H1 (cell line): ENCODE measurements around the gene PLK5. TPM values are rescaled to one million over a fixed set of nuclear protein-coding genes. Genes with fewer than 3 reads are reported as not detected.

Experiments
- CTCF ChIA-PET: fragments of 300-600 bp; sonication (Branson Sonifier 250); formaldehyde crosslinking; loops from one replicate; lab custom pipeline; 2021; ENCODE audit not compliant: partially characterized antibody; lab: Charles Lee
- POLR2A ChIA-PET: fragments of 300-600 bp; sonication (Branson Sonifier 250); formaldehyde crosslinking; loops from one replicate; lab custom pipeline; 2021; ENCODE audit warnings: inconsistent platforms; ENCODE audit not compliant: partially characterized antibody; lab: Charles Lee
- DNase-seq, 2 experiments: peaks; one replicate each; pipeline versions ENCODE4 v3.0.0 to v3.0.0-alpha.2; 2010 to 2022; ENCODE audit warnings: low spot score in 2 of 2, low read depth in 1 of 2, mixed read lengths in 1 of 2
- FAIRE-seq: peaks from 2 replicates; lab custom pipeline; 2011; peaks lifted over from hg19 to GRCh38; lab: Jason Lieb, UNC
- H2AFZ ChIP-seq: 2 replicates; pipeline ENCODE4 v1.8.1; 2012; ENCODE audit warnings: low read length, inconsistent platforms
- H2AK5ac ChIP-seq: 2 replicates; pipeline ENCODE4 v1.6.1; 2013; ENCODE audit warnings: low read depth, low read length
- H2BK120ac ChIP-seq: replicated peaks from 2 replicates; pipeline ENCODE3; 2013; ENCODE audit warnings: low read depth, low read length, inconsistent platforms
- H2BK12ac ChIP-seq: 2 replicates; pipeline ENCODE4 v1.6.1; 2013; ENCODE audit warnings: low read depth, low read length
- H2BK15ac ChIP-seq: 2 replicates; pipeline ENCODE4 v1.6.1; 2013; ENCODE audit warnings: low read length
- H2BK20ac ChIP-seq: 2 replicates; pipeline ENCODE4 v1.6.1; 2013; ENCODE audit warnings: low read length
- H2BK5ac ChIP-seq: 2 replicates; pipeline ENCODE4 v1.6.1; 2013; ENCODE audit warnings: low read depth, low read length
- H3K14ac ChIP-seq: 2 replicates; pipeline ENCODE4 v1.6.1; 2013; ENCODE audit warnings: inconsistent platforms; ENCODE audit not compliant: insufficient read length
- H3K18ac ChIP-seq: 2 replicates; pipeline ENCODE4 v1.6.1; 2013; ENCODE audit warnings: low read length; ENCODE audit errors: extremely low read depth
- H3K23ac ChIP-seq: 2 replicates; pipeline ENCODE4 v1.6.1; 2013; ENCODE audit warnings: inconsistent platforms; ENCODE audit not compliant: insufficient read length
- H3K23me2 ChIP-seq: 2 replicates; pipeline ENCODE4 v1.6.1; 2013; ENCODE audit warnings: low read depth, low read length
- H3K27ac ChIP-seq: 2 replicates; pipeline ENCODE4 v1.6.1; 2011; ENCODE audit warnings: low read depth, low read length, inconsistent platforms
- H3K27me3 ChIP-seq, 4 experiments: replicated peaks in 1 of 4; 1 replicate in 1 of 4; 2 replicates in 3 of 4; pipeline versions ENCODE4 v1.6.1 to v1.8.1; 2011 to 2013; ENCODE audit warnings: low read length in 3 of 4, mild to moderate bottlenecking in 3 of 4, inconsistent platforms in 2 of 4, mixed read lengths in 2 of 4, moderate library complexity in 1 of 4; ENCODE audit not compliant: control insufficient read depth in 3 of 4, insufficient read depth in 3 of 4; ENCODE audit errors: extremely low read depth in 1 of 4
- H3K36me3 ChIP-seq, 4 experiments: 2 replicates each; pipeline versions ENCODE4 v1.6.1 to v1.8.1; 2011 to 2013; ENCODE audit warnings: mild to moderate bottlenecking in 4 of 4, low read length in 3 of 4, moderate library complexity in 2 of 4, control low read depth in 1 of 4, inconsistent platforms in 1 of 4; ENCODE audit not compliant: insufficient read depth in 4 of 4, control insufficient read depth in 2 of 4
- H3K4ac ChIP-seq: replicated peaks from 2 replicates; pipeline ENCODE3; 2013; ENCODE audit warnings: low read length, low read depth, mixed read lengths, inconsistent platforms; ENCODE audit not compliant: insufficient read length
- H3K4me1 ChIP-seq, 4 experiments: replicated peaks in 1 of 4; 1 replicate in 1 of 4; 2 replicates in 3 of 4; pipeline versions ENCODE4 v1.6.1 to v1.8.1; 2011 to 2013; ENCODE audit warnings: low read length in 3 of 4, inconsistent platforms in 2 of 4, mixed read lengths in 1 of 4; ENCODE audit not compliant: insufficient read depth in 4 of 4, control insufficient read depth in 3 of 4
- H3K4me2 ChIP-seq, 2 experiments: 2 replicates each; pipeline versions ENCODE4 v1.6.1 to v1.8.1; 2011 to 2013; ENCODE audit warnings: low read depth in 2 of 2, low read length in 2 of 2, control low read depth in 1 of 2, inconsistent platforms in 1 of 2, mild to moderate bottlenecking in 1 of 2; ENCODE audit not compliant: insufficient read depth in 1 of 2
- H3K4me3 ChIP-seq, 4 experiments: fragments of 200-600, 300-600 bp in 1 of 4; sonication (generic), shearing (Covaris generic), sonication (Bioruptor Twin) in 1 of 4; 2 replicates each; pipeline versions ENCODE4 v1.5.1 to v1.8.1; 2011 to 2016; ENCODE audit warnings: low read length in 4 of 4, low read depth in 3 of 4, control low read depth in 2 of 4, inconsistent platforms in 2 of 4, mild to moderate bottlenecking in 2 of 4, mixed read lengths in 1 of 4, moderate library complexity in 1 of 4; ENCODE audit not compliant: insufficient read depth in 2 of 4; ENCODE audit errors: extremely low read depth in 1 of 4
- H3K56ac ChIP-seq: replicated peaks from 2 replicates; pipeline ENCODE3; 2013; ENCODE audit warnings: low read depth, mild to moderate bottlenecking, mixed read lengths, low read length, inconsistent platforms; ENCODE audit not compliant: insufficient read length
- H3K79me1 ChIP-seq: 2 replicates; pipeline ENCODE4 v1.6.1; 2013; ENCODE audit warnings: low read depth, low read length, control low read depth
- H3K79me2 ChIP-seq, 2 experiments: 2 replicates each; pipeline versions ENCODE4 v1.6.1 to v1.8.1; 2012 to 2013; ENCODE audit warnings: low read length in 2 of 2, mild to moderate bottlenecking in 2 of 2, inconsistent platforms in 1 of 2; ENCODE audit not compliant: insufficient read depth in 2 of 2, control insufficient read depth in 1 of 2
- H3K9ac ChIP-seq, 4 experiments: replicated peaks in 1 of 4; 1 replicate in 1 of 4; 2 replicates in 3 of 4; pipeline versions ENCODE4 v1.6.1 to v1.8.1; 2011 to 2013; ENCODE audit warnings: low read depth in 3 of 4, low read length in 3 of 4, control low read depth in 2 of 4, mild to moderate bottlenecking in 2 of 4, moderate library complexity in 2 of 4, inconsistent platforms in 1 of 4; ENCODE audit errors: extremely low read depth in 1 of 4
- H3K9me3 ChIP-seq, 2 experiments: 2 replicates each; pipeline versions ENCODE4 v1.6.1 to v1.8.1; 2012 to 2013; ENCODE audit warnings: mild to moderate bottlenecking in 2 of 2, moderate library complexity in 2 of 2, control low read depth in 1 of 2, inconsistent platforms in 1 of 2, low read depth in 1 of 2, low read length in 1 of 2, mixed read lengths in 1 of 2; ENCODE audit not compliant: insufficient read depth in 2 of 2
- H4K20me1 ChIP-seq, 2 experiments: replicated peaks in 1 of 2; 2 replicates each; pipeline versions ENCODE3 to v1.8.1; 2011 to 2013; ENCODE audit warnings: inconsistent platforms in 2 of 2, low read length in 2 of 2, mild to moderate bottlenecking in 1 of 2; ENCODE audit not compliant: insufficient read depth in 2 of 2, control insufficient read depth in 1 of 2
- H4K5ac ChIP-seq: 2 replicates; pipeline ENCODE4 v1.6.1; 2013; ENCODE audit warnings: low read length, low read depth, mixed read lengths, inconsistent platforms; ENCODE audit not compliant: insufficient read length
- H4K8ac ChIP-seq: 2 replicates; pipeline ENCODE4 v1.8.0; 2013; ENCODE audit warnings: mild to moderate bottlenecking, moderate library complexity, low read length, inconsistent platforms; ENCODE audit not compliant: insufficient read depth; ENCODE audit errors: extremely low read depth
- H4K91ac ChIP-seq: replicated peaks from 2 replicates; pipeline ENCODE3; 2013; ENCODE audit warnings: low read length, mixed read lengths, inconsistent platforms; ENCODE audit not compliant: insufficient read length
- ATF3 ChIP-seq: IDR thresholded peaks from 2 replicates; pipeline ENCODE4 v1.6.1; 2011; ENCODE audit warnings: low read depth, mild to moderate bottlenecking, low read length; ENCODE audit not compliant: insufficient read depth
- BRCA1 ChIP-seq: IDR thresholded peaks from 2 replicates; pipeline ENCODE4 v1.6.1; 2012; ENCODE audit warnings: low read depth, low read length, improper control_type of control experiment
- CBX8 ChIP-seq: fragments of 300-800, 300-1000 bp; sonication (generic); IDR thresholded peaks from 2 replicates; pipeline ENCODE4 v1.7.1; 2016; ENCODE audit warnings: low read depth, low read length, borderline replicate concordance
- CHD2 ChIP-seq: IDR thresholded peaks from 2 replicates; pipeline ENCODE4 v1.6.1; 2012; ENCODE audit warnings: low read length, improper control_type of control experiment
- GTF2F1 ChIP-seq: IDR thresholded peaks from 2 replicates; pipeline ENCODE4 v1.6.1; 2012; ENCODE audit warnings: low read depth, low read length, improper control_type of control experiment, borderline replicate concordance
- JUN ChIP-seq: IDR thresholded peaks from 2 replicates; pipeline ENCODE4 v1.6.1; 2011; ENCODE audit warnings: low read depth, mild to moderate bottlenecking, improper control_type of control experiment, low read length
- RAD21 ChIP-seq, 2 experiments: IDR thresholded peaks in 1 of 2; conservative IDR thresholded peaks in 1 of 2; 2 replicates each; pipeline ENCODE4 v1.6.1; 2011; ENCODE audit warnings: low read depth in 2 of 2, low read length in 2 of 2, improper control_type of control experiment in 1 of 2, inconsistent platforms in 1 of 2, mild to moderate bottlenecking in 1 of 2, moderate library complexity in 1 of 2
- RFX5 ChIP-seq: IDR thresholded peaks from 2 replicates; pipeline ENCODE4 v1.6.1; 2011; ENCODE audit warnings: low read depth, low read length, improper control_type of control experiment, borderline replicate concordance
- RNF2 ChIP-seq: fragments of 200-900, 300-1000 bp; sonication (generic); IDR thresholded peaks from 2 replicates; pipeline ENCODE4 v1.7.1; 2016; ENCODE audit warnings: borderline replicate concordance, low read depth, mild to moderate bottlenecking, antibody characterized with exemption, low read length; ENCODE audit not compliant: poor library complexity, severe bottlenecking; ENCODE audit errors: missing control alignments
- SIN3A ChIP-seq, 2 experiments: IDR thresholded peaks in 1 of 2; conservative IDR thresholded peaks in 1 of 2; 2 replicates each; pipeline ENCODE4 v1.6.1; 2011 to 2012; ENCODE audit warnings: low read length in 2 of 2, improper control_type of control experiment in 1 of 2, low read depth in 1 of 2, mild to moderate bottlenecking in 1 of 2
- WGBS, 2 experiments: shearing (Covaris generic) in 1 of 2; methylation state at CpG; one replicate each; pipeline versions ENCODE4 v1.1.6 to v1.1.7; 2013 to 2015; ENCODE audit warnings: low lambda C conversion rate in 2 of 2, mixed read lengths in 2 of 2, inconsistent platforms in 1 of 2, low coverage in 1 of 2, missing lambda C conversion rate in 1 of 2; ENCODE audit not compliant: insufficient replicate concordance in 2 of 2, insufficient coverage in 1 of 2, insufficient read length in 1 of 2; ENCODE audit errors: extremely low coverage in 1 of 2, missing lambda C conversion rate in 1 of 2; 5-methylcytosine and 5-hydroxymethylcytosine counted together
- polyA plus RNA-seq, 7 experiments: library from polyadenylated mRNA; depleted of rRNA in 3 of 7; stranded (reverse) in 5 of 7; unstranded in 2 of 7; fragments of >200 nt in 5 of 7; fragments of 200-250 nt in 2 of 7; gene quantifications; 1 replicate in 5 of 7; 2 replicates in 1 of 7; 4 replicates in 1 of 7; pipeline versions ENCODE4 v1.2.1 to v1.2.3, GENCODE V29; 2011 to 2013; ENCODE audit warnings: missing spikeins in 2 of 7, mixed read lengths in 2 of 7
- total RNA-seq: library from RNA; stranded (reverse); fragmentation: NEBNext Ultra II Directional; extraction: Animal tissue kit (Norgen Biotek cat#: 25700); gene quantifications from 2 replicates; pipeline ENCODE4 v1.2.1, GENCODE V29; 2021
- TF ChIP-seq, protein P1 (sequence below): IDR thresholded peaks from 2 replicates; pipeline ENCODE4 v1.6.1; 2012; ENCODE audit warnings: inconsistent platforms

Gene PLK5
- total and polyA plus RNA-seq, 2 of the 8 experiments (the other 6 are each of a cell fraction or from before 2014, with no cell fraction given): 0.43 to 0.45 TPM

DNA sequence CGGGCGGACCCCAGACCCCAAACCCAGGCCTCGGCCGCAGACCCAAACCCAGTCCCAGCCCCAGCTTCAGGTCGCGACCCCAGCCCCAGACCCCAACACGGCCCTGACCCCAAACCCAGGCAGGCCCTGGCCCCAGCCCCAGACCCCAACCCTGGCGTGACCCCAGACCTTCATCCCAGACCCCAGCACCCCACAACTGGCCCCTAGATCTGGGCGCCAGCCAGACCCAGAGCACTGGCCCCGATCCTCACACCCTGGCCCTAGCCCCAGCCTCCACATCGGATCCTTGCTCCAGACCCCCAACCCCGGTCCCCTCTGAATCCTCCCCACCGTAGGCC, 61.3 kb downstream of the PLK5 start:
- no peaks in the 10 kb centered on the region for H3K4me1 ChIP-seq
- no peak overlapping the region for H3K4ac ChIP-seq
- H2BK15ac ChIP-seq: no peak overlapping the region
- H4K91ac ChIP-seq: no peak overlapping the region
- no peak overlapping the region for H3K18ac ChIP-seq
- H3K27ac ChIP-seq: no peak overlapping the region
- no peak overlapping the region for H2BK5ac ChIP-seq
- ChIA-PET POLR2A (interaction anchor here (9.1 kb wide), 1 partner anchor 9 kb away, joined by 148 read pairs; no protein-coding TSS in a partner anchor), CTCF (interaction anchor here (1.5 kb wide), 2 partner anchors 10 to 39 kb away, joined by 3 to 4 read pairs; no protein-coding TSS in a partner anchor)
- no peak overlapping the region for H2BK12ac ChIP-seq
- H4K8ac ChIP-seq: peak overlapping the region; percentile 79; the same call in 1 of the 2 replicates
- DNase-seq (no peak), FAIRE-seq (no peak)
- no peak overlapping the region; a peak in 1 of 7 replicates for H3K9ac ChIP-seq
- peaks cover 0 to 40% of the 10 kb centered on the region in 2 experiments; a peak in 2 of 4 replicates for H3K79me2 ChIP-seq
- H3K36me3 ChIP-seq: peaks cover 5 to 40% (median 24%) of the 10 kb centered on the region in 4 experiments; a peak in 7 of 8 replicates
- H4K5ac ChIP-seq: no peak overlapping the region
- H3K27me3 ChIP-seq: no peaks in the 10 kb centered on the region; a peak in 1 of 7 replicates
- H3K23ac ChIP-seq: no peak overlapping the region
- no peaks in the 10 kb centered on the region for H3K9me3 ChIP-seq
- H3K4me2 ChIP-seq: peak overlapping the region in 1 of 2 experiments; percentile 65; a peak in 1 of 4 replicates
- peaks cover 0 to 16% of the 10 kb centered on the region in 2 experiments for H4K20me1 ChIP-seq
- H2AK5ac ChIP-seq: no peak overlapping the region
- no peak overlapping the region for H2AFZ ChIP-seq
- H2BK120ac ChIP-seq: no peak overlapping the region
- no peak overlapping the region for H2BK20ac ChIP-seq
- no peaks in the 10 kb centered on the region for H3K23me2 ChIP-seq
- peak overlapping the region in 1 of 4 experiments; percentile 68; a peak in 1 of 8 replicates for H3K4me3 ChIP-seq
- no peak overlapping the region for H3K14ac ChIP-seq
- WGBS, 2 experiments: 100% methylated on average over 1 of the region's 13 CpGs; no CpG with 5 or more reads in 1 of the 2 experiments
- no peak overlapping the region for H3K56ac ChIP-seq
- peaks cover 25% of the 10 kb centered on the region for H3K79me1 ChIP-seq
- TF ChIP-seq CHD2: no peak
- TF ChIP-seq JUN: no peak
- TF ChIP-seq BRCA1: no peak
- TF ChIP-seq RAD21 (IDR thresholded peaks at IDR 0.05 in 1 of 2, conservative IDR thresholded peaks at IDR 0.05 in 1 of 2; ENCODE audit: low read depth in 2 of 2, low read length in 2 of 2): no peak
- TF ChIP-seq ATF3: no peak
- TF ChIP-seq RFX5: no peak
- TF ChIP-seq RNF2: no peak
- TF ChIP-seq, protein P1, sequence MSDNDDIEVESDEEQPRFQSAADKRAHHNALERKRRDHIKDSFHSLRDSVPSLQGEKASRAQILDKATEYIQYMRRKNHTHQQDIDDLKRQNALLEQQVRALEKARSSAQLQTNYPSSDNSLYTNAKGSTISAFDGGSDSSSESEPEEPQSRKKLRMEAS: no peak
- no peak for TF ChIP-seq GTF2F1
- no peak for TF ChIP-seq CBX8
- TF ChIP-seq SIN3A (conservative IDR thresholded peaks at IDR 0.05 in 1 of 2, IDR thresholded peaks at IDR 0.05 in 1 of 2; ENCODE audit: low read depth in 1 of 2, low read length in 2 of 2): no peak
